ENCODE data around the gene PHF1.

- no peak for TF ChIP-seq CTCF (IDR thresholded peaks at IDR 0.05)
- TF ChIP-seq POLR2A (IDR thresholded peaks at IDR 0.05): no peak
Observed at GRCh38 chr6:33450434-33450833, 39.6 kb downstream of the PHF1 start.
